ENCODE measurements around the gene PYGM.

Gene PYGM

DNA sequence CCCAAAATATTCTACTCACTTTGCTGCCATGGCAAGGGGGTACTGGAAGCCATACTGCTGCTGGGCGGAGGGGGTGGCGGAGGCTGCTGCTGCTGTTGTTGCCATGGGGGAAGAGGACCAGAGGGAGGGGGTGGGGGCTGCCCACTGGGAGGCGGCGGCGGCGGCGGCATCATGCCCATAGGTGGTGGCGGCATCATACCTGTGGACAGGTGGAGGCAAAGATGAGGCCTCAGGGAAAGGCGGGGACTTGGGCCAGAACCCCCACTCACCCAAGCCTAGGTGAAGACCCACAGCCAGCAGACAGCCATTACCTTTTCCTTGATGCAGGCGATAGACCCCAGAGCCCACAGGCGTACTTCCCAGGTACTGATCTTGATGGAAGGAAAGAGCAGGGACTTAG is 7.1 kb upstream of the PYGM start:
- no peak for DNase-seq

DNA sequence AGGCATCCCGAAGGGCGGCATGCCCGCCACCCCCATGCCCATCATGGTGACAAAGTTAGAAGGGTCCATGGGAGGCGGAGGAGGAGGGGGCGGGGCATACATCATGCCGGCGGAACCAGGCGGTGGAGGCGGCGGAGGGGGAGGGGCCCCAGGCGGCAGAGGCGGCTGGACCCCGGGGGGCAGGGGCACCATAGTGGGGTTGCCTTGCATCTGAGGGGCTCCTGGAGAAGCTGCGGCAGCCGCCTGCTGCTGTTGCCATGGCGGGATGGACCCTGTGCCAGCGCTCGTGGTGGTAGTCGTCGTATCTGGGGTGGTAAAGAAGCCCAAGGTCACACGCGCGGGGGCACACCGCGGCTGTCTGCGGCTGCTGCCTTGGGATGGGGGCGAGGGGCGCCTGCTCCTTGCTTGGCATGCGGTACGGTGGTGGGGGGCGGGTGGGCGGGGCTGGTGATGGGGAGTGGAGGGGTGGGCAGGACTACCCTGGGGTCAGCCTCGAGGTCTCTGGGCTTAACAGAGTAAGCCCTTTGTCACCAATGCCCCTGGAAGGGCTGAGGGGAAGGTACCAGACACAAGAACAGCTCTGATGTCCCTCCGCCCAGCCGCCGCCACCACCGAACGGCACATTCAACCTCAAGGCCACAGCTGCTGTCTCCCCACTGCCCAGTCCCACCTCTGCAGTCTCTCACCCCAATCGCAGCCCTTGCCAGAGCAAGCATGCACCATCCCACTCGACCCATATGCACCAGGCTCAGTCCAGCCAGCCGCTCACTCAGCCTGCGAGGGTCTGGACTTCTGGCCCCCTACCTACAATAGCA is 6.3 kb upstream of the PYGM start:
- no peak for DNase-seq

DNA sequence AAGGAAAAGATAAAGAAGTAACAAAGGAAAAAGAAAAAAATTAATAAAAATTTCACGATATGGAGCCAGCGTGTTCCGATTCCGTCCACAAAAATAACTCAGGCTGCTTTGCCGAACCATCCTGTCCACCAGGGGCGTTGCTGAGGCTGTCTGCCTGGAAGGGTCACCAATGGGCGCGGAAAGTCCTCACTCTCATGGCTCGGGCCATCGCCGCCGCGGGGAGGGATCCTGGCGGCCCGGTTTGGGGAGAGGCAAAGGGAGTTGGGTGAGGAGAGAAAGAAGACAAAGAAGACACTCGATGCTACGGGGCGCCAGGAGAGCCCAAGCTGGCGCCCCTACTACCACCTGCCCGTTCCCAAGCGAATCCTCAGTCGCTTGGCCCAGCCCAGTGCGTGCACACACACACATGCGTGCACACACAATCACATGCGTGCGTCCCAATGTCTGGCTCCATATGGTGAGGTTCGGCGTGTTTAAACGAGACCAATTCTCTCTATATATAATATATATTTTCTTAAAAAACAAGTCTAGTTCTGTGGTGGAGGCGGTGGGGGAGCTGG is 5.6 kb upstream of the PYGM start:
- no peak for DNase-seq

GRCh38 chr11:64764753-64765152 is 5.0 kb upstream of the PYGM start:
- no peak for DNase-seq

- DNase-seq = no peak
Observed at GRCh38 chr11:64764040-64764611, 4.4 kb upstream of the PYGM start.

- no peak for DNase-seq
Observed at GRCh38 chr11:64763526-64764039, 3.8 kb upstream of the PYGM start.

DNA sequence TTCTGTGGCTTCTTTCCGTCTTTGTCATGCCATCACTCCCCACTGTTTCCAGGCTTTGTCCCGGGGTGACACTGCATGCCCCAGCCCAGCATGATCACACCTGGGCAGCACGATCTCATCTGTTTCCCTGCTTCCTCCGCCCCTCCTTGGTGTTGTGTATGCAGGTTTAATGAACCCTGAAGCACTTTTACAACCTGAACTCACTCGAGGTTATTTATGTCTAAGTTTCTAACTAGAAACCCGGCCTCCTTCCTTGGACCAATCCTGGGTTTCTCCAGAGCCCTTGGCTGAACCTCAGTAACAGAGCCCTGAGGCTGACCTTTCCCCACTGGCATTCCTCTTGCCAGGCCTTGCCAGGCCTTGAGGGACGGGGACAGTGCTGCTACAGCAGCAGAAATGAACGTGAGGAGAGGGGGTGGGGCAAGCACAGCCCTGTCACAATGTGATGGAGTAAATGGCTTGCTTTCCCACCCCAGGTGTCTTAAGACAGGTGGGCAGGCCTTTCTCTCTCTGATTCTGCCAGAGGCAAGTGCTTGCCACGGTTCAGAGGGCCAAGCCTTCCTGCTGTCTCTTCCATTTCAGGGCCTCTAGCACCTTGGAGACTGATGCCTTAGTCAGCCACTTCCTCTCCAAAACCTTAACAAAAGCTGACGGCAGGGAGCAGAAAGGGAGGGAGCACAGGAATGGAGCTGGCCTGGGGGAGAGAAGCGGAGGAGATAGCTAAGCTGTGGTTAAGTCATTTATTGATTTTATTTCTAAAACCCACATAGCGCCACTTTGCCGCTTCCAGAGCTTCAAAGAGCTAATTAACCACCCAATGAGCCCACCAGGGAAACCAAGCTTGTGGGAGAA is 3.1 kb upstream of the PYGM start:
- no peak for DNase-seq

GRCh38 chr11:64762277-64762673 is 2.5 kb upstream of the PYGM start:
- DNase-seq = no peak

DNA sequence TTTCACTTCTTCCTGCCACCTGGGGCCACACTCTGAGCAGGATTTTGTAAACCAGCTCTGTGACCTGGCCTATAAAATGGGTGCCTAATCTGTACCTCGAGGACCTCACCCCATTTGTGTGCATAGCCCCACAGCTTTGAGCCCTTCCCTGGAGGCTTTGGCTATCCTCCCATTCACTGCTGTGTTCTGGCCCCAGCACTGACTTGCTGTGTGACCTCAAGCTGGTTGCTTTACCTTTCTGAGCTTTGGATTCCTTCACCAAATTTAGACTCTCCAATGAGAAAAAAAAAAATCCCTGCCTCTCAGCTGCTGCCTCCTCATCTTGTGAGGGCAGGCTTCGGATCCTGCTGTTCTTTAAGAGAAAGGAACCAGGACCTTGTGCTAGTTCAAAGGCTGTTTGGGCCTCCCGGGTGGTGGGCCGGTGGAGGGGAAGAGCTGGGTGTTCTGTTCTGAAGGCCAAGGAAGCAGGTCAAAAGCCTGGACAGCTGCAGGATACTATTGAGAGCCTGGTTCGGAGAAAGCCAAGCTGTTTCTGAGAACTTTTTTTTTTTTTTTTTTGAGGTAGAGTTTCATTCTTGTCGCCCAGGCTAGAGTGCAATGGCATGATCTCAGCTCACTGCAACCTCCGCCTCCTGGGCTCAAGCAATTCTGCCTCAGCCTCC is 1.1 kb upstream of the PYGM start:
- DNase-seq = no peak

GRCh38 chr11:64759131-64759721 is 548 bp downstream of the PYGM start:
- no peak for DNase-seq

DNA sequence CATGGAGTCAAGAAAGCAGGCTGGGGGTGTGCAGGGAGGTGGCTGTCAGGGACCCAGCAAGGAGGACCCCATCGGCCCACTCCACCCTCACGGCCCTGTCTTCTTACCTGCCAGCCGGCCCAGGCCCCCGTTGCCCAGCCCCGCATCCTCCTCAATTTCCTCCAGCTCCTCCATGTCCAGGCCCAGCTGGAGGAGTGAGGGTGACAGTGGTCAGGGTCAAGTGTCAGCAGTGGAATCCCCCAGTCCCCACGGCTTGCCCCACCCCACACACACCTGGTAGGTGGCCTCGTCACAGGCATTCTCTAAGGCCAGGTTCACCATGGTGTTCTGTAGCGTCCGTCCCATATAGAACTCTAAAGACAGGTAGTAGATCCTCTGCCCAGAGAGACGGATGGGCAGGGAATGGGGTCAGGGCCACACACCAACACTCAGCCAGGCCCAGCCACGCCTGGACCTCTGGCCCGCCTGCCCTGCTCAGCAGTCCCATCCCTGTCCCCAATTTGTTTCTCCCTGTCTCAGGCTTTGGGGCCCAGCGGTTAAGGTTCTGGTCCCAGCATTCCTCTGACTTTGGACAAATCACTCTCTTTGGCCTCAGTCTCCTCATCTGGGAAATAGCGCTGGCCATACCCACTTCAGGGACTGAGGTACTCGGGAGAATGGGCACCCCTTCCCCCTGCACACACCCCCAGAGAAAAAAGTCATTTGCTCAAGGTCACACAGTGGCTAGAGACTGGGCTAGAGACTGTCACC is 1.3 kb downstream of the PYGM start:
- no peak for DNase-seq

GRCh38 chr11:64757549-64758329 is 2.0 kb downstream of the PYGM start:
- no peak for DNase-seq

- DNase-seq = no peak
Observed at GRCh38 chr11:64755681-64756361, 4.0 kb downstream of the PYGM start.

GRCh38 chr11:64754919-64755662 is 4.7 kb downstream of the PYGM start:
- DNase-seq = no peak

- no peak for DNase-seq
Observed at GRCh38 chr11:64754124-64754918, 5.5 kb downstream of the PYGM start.

DNA sequence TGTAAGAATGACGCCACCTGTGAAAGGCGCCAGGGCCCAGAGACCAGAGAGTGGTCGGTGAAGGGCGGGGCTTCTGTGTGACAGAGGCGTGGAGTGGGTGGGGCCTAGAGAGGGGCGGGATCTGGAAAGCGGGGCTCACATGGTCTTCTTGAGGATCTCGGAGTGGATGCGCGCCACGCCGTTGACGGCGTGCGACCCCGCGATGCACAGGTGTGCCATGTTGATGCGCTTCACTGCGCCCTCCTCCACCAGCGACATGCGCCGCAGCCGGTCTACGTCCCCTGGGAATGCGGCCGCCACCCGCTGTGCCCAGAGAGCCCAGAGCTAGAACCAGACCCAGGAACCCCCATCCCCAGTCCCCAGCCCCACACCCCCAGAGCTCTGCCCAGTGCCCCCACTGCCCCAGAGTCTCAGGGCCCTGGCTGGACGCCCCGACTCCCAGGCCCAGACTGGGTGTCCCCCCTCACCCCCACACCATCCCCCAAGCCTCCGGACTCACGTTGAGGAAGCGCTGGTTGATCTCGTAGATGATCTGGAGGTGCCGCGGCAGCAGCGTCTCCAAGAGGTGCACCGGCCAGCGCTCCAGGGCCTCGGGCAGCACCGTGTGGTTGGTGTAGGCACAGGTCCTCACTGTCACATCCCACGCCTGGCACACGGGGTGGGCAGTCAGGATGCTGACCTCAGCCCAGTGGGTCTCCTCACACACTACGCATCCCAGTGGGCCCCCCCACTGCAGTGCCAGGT is 6.2 kb downstream of the PYGM start:
- no peak for DNase-seq

DNA sequence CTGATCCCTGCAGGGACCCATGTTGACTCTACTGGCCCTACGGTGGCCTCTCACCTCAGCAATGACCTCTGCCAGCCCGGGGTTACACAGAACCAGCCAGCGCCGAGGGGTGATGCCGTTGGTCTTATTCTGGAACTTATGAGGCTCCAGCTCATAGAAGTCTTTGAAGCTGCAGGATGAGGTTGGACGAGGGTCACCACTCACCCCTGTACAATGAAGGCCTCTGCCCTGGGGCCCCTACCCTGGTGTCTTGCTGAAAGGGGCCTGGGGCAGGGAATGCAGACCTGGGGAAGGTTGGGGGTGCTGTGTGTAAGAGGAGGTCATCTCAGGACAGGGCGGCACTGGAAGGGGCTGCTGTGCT is 6.8 kb downstream of the PYGM start:
- DNase-seq = no peak
